ENCODE measurements around the gene FAM13C. TPM values are rescaled to one million over a fixed set of nuclear protein-coding genes. Genes with fewer than 3 reads are reported as not detected.

Gene FAM13C
- polyA plus RNA-seq, 1 donor from 2014 or later = 89.3 TPM

DNA sequence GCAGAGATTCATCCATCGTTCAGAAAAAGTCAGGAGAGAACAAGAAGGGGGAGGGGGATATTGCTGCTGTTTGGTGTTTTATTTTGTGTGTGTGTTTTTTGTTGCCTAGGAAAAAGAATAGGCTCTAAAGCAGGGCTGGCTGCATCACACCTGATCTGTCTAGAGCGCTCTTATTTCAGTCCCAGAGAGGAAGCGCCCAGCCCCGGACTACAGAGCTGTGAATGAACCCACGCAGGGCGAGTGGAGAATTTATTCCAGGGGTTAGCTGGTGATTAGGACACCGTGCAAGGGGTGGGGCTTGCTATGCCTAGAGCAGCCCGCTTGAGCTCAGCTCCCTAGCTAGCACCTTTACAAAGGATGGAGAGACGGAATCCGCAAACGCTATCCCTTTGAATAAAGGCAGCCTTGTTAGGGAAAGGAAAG is 621 bp upstream of the FAM13C start:
- Histone ChIP-seq H3K79me2 (replicated peaks; ENCODE audit: insufficient read depth, low read length) (peaks cover 45% of the 10 kb centered on the region), H3K27me3 (ENCODE audit: insufficient read depth, low read depth, low read length) (no peaks in the 10 kb centered on the region), H3K4me2 (ENCODE audit: low read length) (peak overlapping the region; percentile 93), H3K36me3 (ENCODE audit: insufficient read depth, low read length) (no peaks in the 10 kb centered on the region), H3K9me2 (ENCODE audit: insufficient read depth, low read length) (no peaks in the 10 kb centered on the region), H3K27ac (ENCODE audit: low read length) (peak overlapping the region; percentile 99), H3F3A (ENCODE audit: insufficient read depth, low read length, poor library complexity, severe bottlenecking) (peaks cover 9% of the 10 kb centered on the region), H2AFZ (ENCODE audit: low read depth, low read length) (peak overlapping the region; percentile 41), H3K9me3 (ENCODE audit: low read length) (no peaks in the 10 kb centered on the region), H4K20me1 (ENCODE audit: insufficient read depth) (no peaks in the 10 kb centered on the region), H3K9ac (ENCODE audit: low read length) (peak overlapping the region; percentile 85), H3K4me3 (ENCODE audit: low read length) (peak overlapping the region; percentile 72)
- peak; percentile 43 for TF ChIP-seq TAF1 (IDR thresholded peaks at IDR 0.05; ENCODE audit: low read depth)
- TF ChIP-seq EP300 (conservative IDR thresholded peaks at IDR 0.05; ENCODE audit: poor library complexity, severe bottlenecking) = peak; percentile 22
- TF ChIP-seq SMC3 (conservative IDR thresholded peaks at IDR 0.05; ENCODE audit: poor library complexity) = peak; percentile 56
- no peak for TF ChIP-seq EZH2 (IDR thresholded peaks at IDR 0.05; ENCODE audit: borderline replicate concordance, insufficient read depth, low read length, poor library complexity, severe bottlenecking)
- TF ChIP-seq POLR2AphosphoS5 (IDR thresholded peaks at IDR 0.05) = peak; percentile 66
- TF ChIP-seq MXI1 (conservative IDR thresholded peaks at IDR 0.05; ENCODE audit: poor library complexity, severe bottlenecking) = no peak
- no peak for TF ChIP-seq CTCF (IDR thresholded peaks at IDR 0.05; ENCODE audit: poor library complexity, severe bottlenecking)
- peak; percentile 43 for TF ChIP-seq RAD21 (conservative IDR thresholded peaks at IDR 0.05)
- TF ChIP-seq, protein P1, sequence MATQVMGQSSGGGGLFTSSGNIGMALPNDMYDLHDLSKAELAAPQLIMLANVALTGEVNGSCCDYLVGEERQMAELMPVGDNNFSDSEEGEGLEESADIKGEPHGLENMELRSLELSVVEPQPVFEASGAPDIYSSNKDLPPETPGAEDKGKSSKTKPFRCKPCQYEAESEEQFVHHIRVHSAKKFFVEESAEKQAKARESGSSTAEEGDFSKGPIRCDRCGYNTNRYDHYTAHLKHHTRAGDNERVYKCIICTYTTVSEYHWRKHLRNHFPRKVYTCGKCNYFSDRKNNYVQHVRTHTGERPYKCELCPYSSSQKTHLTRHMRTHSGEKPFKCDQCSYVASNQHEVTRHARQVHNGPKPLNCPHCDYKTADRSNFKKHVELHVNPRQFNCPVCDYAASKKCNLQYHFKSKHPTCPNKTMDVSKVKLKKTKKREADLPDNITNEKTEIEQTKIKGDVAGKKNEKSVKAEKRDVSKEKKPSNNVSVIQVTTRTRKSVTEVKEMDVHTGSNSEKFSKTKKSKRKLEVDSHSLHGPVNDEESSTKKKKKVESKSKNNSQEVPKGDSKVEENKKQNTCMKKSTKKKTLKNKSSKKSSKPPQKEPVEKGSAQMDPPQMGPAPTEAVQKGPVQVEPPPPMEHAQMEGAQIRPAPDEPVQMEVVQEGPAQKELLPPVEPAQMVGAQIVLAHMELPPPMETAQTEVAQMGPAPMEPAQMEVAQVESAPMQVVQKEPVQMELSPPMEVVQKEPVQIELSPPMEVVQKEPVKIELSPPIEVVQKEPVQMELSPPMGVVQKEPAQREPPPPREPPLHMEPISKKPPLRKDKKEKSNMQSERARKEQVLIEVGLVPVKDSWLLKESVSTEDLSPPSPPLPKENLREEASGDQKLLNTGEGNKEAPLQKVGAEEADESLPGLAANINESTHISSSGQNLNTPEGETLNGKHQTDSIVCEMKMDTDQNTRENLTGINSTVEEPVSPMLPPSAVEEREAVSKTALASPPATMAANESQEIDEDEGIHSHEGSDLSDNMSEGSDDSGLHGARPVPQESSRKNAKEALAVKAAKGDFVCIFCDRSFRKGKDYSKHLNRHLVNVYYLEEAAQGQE (IDR thresholded peaks at IDR 0.05; ENCODE audit: borderline replicate concordance) = peak; percentile 79

GRCh38 chr10:59361663-59362143 is 646 bp downstream of the FAM13C start:
- H2AFZ ChIP-seq (ENCODE audit: low read depth, low read length) = no peak overlapping the region
- peak overlapping the region; percentile 85 for H3K9ac ChIP-seq (ENCODE audit: low read length)
- peak overlapping the region; percentile 100 for H3K4me2 ChIP-seq (ENCODE audit: low read length)
- no peaks in the 10 kb centered on the region for H4K20me1 ChIP-seq (ENCODE audit: insufficient read depth)
- H3K9me2 ChIP-seq (ENCODE audit: insufficient read depth, low read length) = no peaks in the 10 kb centered on the region
- peak overlapping the region; percentile 99 for H3K27ac ChIP-seq (ENCODE audit: low read length)
- H3K9me3 ChIP-seq (ENCODE audit: low read length) = no peaks in the 10 kb centered on the region
- peaks cover 9% of the 10 kb centered on the region for H3F3A ChIP-seq (ENCODE audit: insufficient read depth, low read length, poor library complexity, severe bottlenecking)
- H3K36me3 ChIP-seq (ENCODE audit: insufficient read depth, low read length) = no peaks in the 10 kb centered on the region
- H3K4me3 ChIP-seq (ENCODE audit: low read length) = peak overlapping the region; percentile 72
- peaks cover 58% of the 10 kb centered on the region for H3K79me2 ChIP-seq (replicated peaks; ENCODE audit: insufficient read depth, low read length)
- TF ChIP-seq EP300 (conservative IDR thresholded peaks at IDR 0.05; ENCODE audit: poor library complexity, severe bottlenecking) (no peak), RAD21 (conservative IDR thresholded peaks at IDR 0.05) (no peak), MXI1 (conservative IDR thresholded peaks at IDR 0.05; ENCODE audit: poor library complexity, severe bottlenecking) (no peak), CTCF (IDR thresholded peaks at IDR 0.05; ENCODE audit: poor library complexity, severe bottlenecking) (no peak), EZH2 (IDR thresholded peaks at IDR 0.05; ENCODE audit: borderline replicate concordance, insufficient read depth, low read length, poor library complexity, severe bottlenecking) (no peak), SMC3 (conservative IDR thresholded peaks at IDR 0.05; ENCODE audit: poor library complexity) (no peak), TAF1 (IDR thresholded peaks at IDR 0.05; ENCODE audit: low read depth) (no peak), POLR2AphosphoS5 (IDR thresholded peaks at IDR 0.05) (no peak)
- TF ChIP-seq, protein P1 (IDR thresholded peaks at IDR 0.05; ENCODE audit: borderline replicate concordance) = no peak
- H3K27me3 ChIP-seq (ENCODE audit: insufficient read depth, low read depth, low read length) = no peaks in the 10 kb centered on the region

Data from neural cell (in vitro differentiated cells).